Measurements from ENCODE around the gene CLCNKB. TPM values are rescaled to one million over a fixed set of nuclear protein-coding genes. Genes with fewer than 3 reads are reported as not detected.
A peak's percentile ranks its signal among the peaks of the same experiment; 100 is the strongest.

CLCNKB gene
- total RNA-seq, 1 donor from 2014 or later = 0.57 TPM

DNA sequence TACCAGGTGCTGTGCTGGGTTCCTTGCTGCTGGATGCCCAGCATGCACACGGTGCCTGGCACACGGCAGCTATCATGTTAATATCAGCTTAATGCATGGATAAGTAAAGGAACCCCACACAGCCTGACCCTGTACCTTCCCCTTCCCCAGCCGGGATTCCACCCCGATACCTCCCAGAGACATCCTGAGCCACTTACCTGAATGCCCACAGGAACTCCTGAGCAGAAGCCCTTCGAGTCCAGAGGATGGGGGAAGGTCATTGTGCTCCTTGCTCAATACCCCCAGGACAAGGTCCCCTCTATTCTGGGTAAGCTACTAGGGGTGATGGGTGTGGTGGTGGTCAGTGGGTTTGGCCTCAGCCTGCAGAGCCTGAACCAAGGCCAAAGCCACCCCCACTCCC lies 28.5 kb downstream of the CLCNKB start:
- peaks cover 18% of the 10 kb centered on the region for H3K4me1 Mint-ChIP-seq (ENCODE audit: low read depth)
- no peak for DNase-seq (ENCODE audit: low spot score)
- H3K27ac Mint-ChIP-seq (ENCODE audit: unreplicated experiment) = no peak overlapping the region
- no peaks in the 10 kb centered on the region for H3K36me3 Mint-ChIP-seq (ENCODE audit: low read depth)
- H3K27me3 Mint-ChIP-seq (ENCODE audit: low read depth) = no peaks in the 10 kb centered on the region
- H3K9me3 Mint-ChIP-seq (ENCODE audit: low read depth) = no peaks in the 10 kb centered on the region
- H3K4me3 Mint-ChIP-seq (ENCODE audit: unreplicated experiment) = no peak overlapping the region
- TF ChIP-seq CTCF (IDR thresholded peaks at IDR 0.05) = no peak

GRCh38 chr1:16072616-16073484 lies 29.3 kb downstream of the CLCNKB start:
- Mint-ChIP-seq H3K27ac (ENCODE audit: unreplicated experiment) (no peak overlapping the region), H3K4me1 (ENCODE audit: low read depth) (peaks cover 19% of the 10 kb centered on the region), H3K36me3 (ENCODE audit: low read depth) (no peaks in the 10 kb centered on the region), H3K9me3 (ENCODE audit: low read depth) (no peaks in the 10 kb centered on the region), H3K4me3 (ENCODE audit: unreplicated experiment) (peak overlapping the region; percentile 28), H3K27me3 (ENCODE audit: low read depth) (no peaks in the 10 kb centered on the region)
- no peak for TF ChIP-seq CTCF (IDR thresholded peaks at IDR 0.05)
- DNase-seq (ENCODE audit: low spot score) = no peak

- no peaks in the 10 kb centered on the region for H3K27me3 Mint-ChIP-seq (ENCODE audit: low read depth)
- H3K9me3 Mint-ChIP-seq (ENCODE audit: low read depth) = no peaks in the 10 kb centered on the region
- peaks cover 19% of the 10 kb centered on the region for H3K4me1 Mint-ChIP-seq (ENCODE audit: low read depth)
- TF ChIP-seq CTCF (IDR thresholded peaks at IDR 0.05) = peak; percentile 70
- no peak for DNase-seq (ENCODE audit: low spot score)
- H3K36me3 Mint-ChIP-seq (ENCODE audit: low read depth) = no peaks in the 10 kb centered on the region
- peak within 1 kb of the TSS; percentile 66 for H3K4me3 Mint-ChIP-seq (ENCODE audit: unreplicated experiment)
- no peak within 1 kb of the TSS for H3K27ac Mint-ChIP-seq (ENCODE audit: unreplicated experiment)
These were observed 30.0 kb downstream of the CLCNKB start, which contains the start of gene FAM131C for GRCh38 chr1:16073490-16074119. Gene FAM131C, minus strand, starts transcription at chr1:16073651. Its CDS starts 209 bp downstream, at chr1:16073442.

GRCh38 chr1:16074217-16074616 lies 30.6 kb downstream of the CLCNKB start:
- Mint-ChIP-seq H3K9me3 (ENCODE audit: low read depth) (no peaks in the 10 kb centered on the region), H3K36me3 (ENCODE audit: low read depth) (no peaks in the 10 kb centered on the region), H3K27me3 (ENCODE audit: low read depth) (no peaks in the 10 kb centered on the region), H3K4me1 (ENCODE audit: low read depth) (peaks cover 24% of the 10 kb centered on the region), H3K27ac (ENCODE audit: unreplicated experiment) (no peak overlapping the region), H3K4me3 (ENCODE audit: unreplicated experiment) (peak overlapping the region; percentile 66)
- TF ChIP-seq CTCF (IDR thresholded peaks at IDR 0.05) = no peak
- DNase-seq (ENCODE audit: low spot score) = no peak

- Mint-ChIP-seq H3K4me3 (ENCODE audit: unreplicated experiment) (no peak overlapping the region), H3K27me3 (ENCODE audit: low read depth) (no peaks in the 10 kb centered on the region), H3K9me3 (ENCODE audit: low read depth) (no peaks in the 10 kb centered on the region), H3K27ac (ENCODE audit: unreplicated experiment) (no peak overlapping the region), H3K4me1 (ENCODE audit: low read depth) (peaks cover 24% of the 10 kb centered on the region), H3K36me3 (ENCODE audit: low read depth) (no peaks in the 10 kb centered on the region)
- DNase-seq (ENCODE audit: low spot score) = no peak
- no peak for TF ChIP-seq CTCF (IDR thresholded peaks at IDR 0.05)
These were observed 31.9 kb downstream of the CLCNKB start for GRCh38 chr1:16075337-16076030.

Data from chondrocyte (in vitro differentiated cells).